Skeletal muscle tissue (tissue), 4 donors: ENCODE data around the gene YAP1. TPM values are rescaled to one million over a fixed set of nuclear protein-coding genes. Genes with fewer than 3 reads are reported as not detected.

Experiments
- H3K27ac ChIP-seq: one replicate; pipeline ENCODE4 v1.7.0; 2013; ENCODE audit warnings: mild to moderate bottlenecking, low read depth, low read length, inconsistent platforms
- H3K27me3 ChIP-seq, 3 donors: one replicate each; pipeline ENCODE4 v1.7.0; 2013; ENCODE audit warnings: low read length in 3 of 3; ENCODE audit not compliant: control insufficient read depth in 3 of 3, insufficient read depth in 3 of 3
- H3K36me3 ChIP-seq, 3 donors: one replicate each; pipeline ENCODE4 v1.7.0; 2013; ENCODE audit warnings: low read length in 3 of 3; ENCODE audit not compliant: control insufficient read depth in 3 of 3, insufficient read depth in 3 of 3
- H3K4me1 ChIP-seq, 3 donors: one replicate each; pipeline ENCODE4 v1.7.0; 2013; ENCODE audit warnings: low read length in 3 of 3, mild to moderate bottlenecking in 3 of 3; ENCODE audit not compliant: control insufficient read depth in 3 of 3, insufficient read depth in 3 of 3
- H3K4me3 ChIP-seq, 3 donors: one replicate each; pipeline ENCODE4 v1.7.0; 2013; ENCODE audit warnings: low read length in 3 of 3
- H3K9ac ChIP-seq, 3 donors: one replicate each; pipeline ENCODE4 v1.7.0; 2013; ENCODE audit warnings: low read length in 3 of 3, mild to moderate bottlenecking in 3 of 3, moderate library complexity in 2 of 3, low read depth in 1 of 3
- H3K9me3 ChIP-seq, 3 donors: one replicate each; pipeline ENCODE4 v1.7.0; 2013; ENCODE audit warnings: low read length in 3 of 3; ENCODE audit not compliant: control insufficient read depth in 3 of 3
- total RNA-seq: library from RNA; depleted of rRNA; stranded (reverse); fragments of >200 nt; gene quantifications from one replicate; pipeline ENCODE4 v1.2.3, GENCODE V29; 2014
- donor health status: Osteomylitis.

YAP1 gene
- total RNA-seq, 1 donor from 2014 or later, result 49.6 TPM

DNA sequence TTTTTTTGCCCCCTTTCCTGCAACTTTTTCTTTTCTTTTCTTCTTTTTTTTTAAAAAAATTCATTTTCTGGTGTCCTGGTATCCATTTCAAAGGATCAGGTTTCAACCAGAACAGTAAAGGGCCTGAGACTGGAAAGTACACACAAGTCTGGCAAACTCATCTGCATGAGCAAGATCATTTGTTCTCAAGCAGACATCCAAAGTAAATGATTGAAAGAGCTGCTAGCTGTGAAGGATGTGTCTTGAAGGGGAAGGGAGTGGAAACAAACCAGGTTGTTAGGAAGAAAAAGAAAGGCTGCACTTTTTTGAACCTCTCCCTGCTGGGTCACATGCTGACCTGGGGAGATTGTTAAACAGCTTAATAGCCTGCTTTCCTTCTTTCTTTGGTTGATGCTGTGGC lies 5.3 kb downstream of the YAP1 start:
- H3K27ac ChIP-seq, result no peak overlapping the region
- H3K4me1 ChIP-seq, result peaks cover 13 to 40% (median 39%) of the 10 kb centered on the region in 3 donors
- H3K9ac ChIP-seq, result peak overlapping the region in 1 of 3 donors; percentile 8

DNA sequence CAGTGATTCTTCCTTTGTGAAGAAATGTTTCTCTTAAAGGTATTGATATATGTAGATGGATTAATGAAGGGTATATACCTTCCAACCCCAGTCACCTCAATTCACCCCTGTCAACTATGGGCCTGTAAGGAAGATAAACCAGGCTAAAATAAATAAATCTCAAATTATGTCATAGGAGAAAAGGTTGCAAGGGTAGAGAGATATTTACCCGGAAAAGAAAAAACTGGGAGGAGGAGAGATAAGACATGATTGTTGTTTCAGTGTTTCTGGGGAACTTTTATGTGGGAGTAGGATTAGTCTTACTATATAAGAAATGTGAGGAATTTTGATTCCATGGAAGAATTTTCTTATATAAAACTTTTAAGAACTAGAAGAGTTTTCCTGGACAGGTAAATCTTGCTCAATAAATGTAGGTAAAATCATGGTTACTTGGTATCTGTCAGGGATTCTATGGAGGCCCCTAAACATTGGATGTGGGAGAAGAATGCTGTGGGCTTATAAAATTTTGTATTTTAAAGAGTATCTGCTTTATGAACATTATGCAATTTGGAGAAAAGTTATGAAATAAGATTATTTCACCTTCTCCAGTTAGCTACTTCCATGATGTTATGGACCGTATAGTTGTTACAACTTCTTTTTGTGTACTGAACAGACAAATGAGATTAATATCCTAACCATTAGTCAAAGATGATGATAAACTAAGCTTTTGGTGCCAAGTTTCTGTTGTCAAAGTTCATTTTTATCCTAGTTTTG lies 6.4 kb downstream of the YAP1 start:
- Histone ChIP-seq H3K27me3 (no peaks in the 10 kb centered on the region), H3K36me3 (peaks cover 2 to 5% (median 4%) of the 10 kb centered on the region in 3 donors), H3K4me1 (peaks cover 13 to 43% (median 40%) of the 10 kb centered on the region in 3 donors), H3K9me3 (no peaks in the 10 kb centered on the region), H3K4me3 (no peak overlapping the region), H3K27ac (no peak overlapping the region), H3K9ac (no peak overlapping the region)

More for the DNA sequence above, 5.3 kb downstream of the YAP1 start:
- H3K36me3 ChIP-seq, result peaks cover 2 to 5% (median 4%) of the 10 kb centered on the region in 3 donors
- no peaks in the 10 kb centered on the region for H3K27me3 ChIP-seq
- no peaks in the 10 kb centered on the region for H3K9me3 ChIP-seq
- H3K4me3 ChIP-seq, result no peak overlapping the region

DNA sequence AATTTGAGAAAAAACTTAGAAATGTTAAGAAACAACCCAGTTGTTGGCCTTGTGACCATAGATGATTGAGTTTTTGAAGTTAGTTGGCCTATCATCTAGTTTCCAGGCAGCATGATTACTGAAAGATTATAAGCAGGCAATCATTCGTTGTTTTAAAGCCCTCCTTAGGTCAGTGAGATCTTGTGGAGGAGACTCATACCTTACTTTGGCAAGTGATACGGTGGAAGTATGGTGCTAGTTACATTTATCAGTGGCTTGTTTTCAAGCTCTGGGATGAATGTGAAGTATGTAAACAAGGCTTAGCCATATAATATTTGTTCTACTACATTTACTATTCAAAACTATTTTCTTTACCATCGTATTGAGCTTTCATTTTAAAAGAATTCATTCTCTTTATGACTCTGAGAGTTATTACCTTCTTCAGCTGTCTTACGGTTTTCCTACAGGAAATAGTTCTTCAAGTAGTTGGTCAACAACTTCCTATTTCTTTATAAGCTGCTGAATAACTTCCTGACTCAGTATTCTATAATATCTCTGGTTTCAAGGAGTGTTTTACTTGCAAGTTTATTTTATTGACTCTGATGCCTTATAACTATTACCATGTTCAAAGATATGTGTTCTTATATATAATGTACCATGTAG lies 7.3 kb downstream of the YAP1 start:
- H3K36me3 ChIP-seq, result peaks cover 2 to 5% (median 4%) of the 10 kb centered on the region in 3 donors
- no peaks in the 10 kb centered on the region for H3K27me3 ChIP-seq
- H3K9ac ChIP-seq, result no peak overlapping the region
- H3K9me3 ChIP-seq, result no peaks in the 10 kb centered on the region
- H3K4me3 ChIP-seq, result no peak overlapping the region
- peaks cover 15 to 44% (median 39%) of the 10 kb centered on the region in 3 donors for H3K4me1 ChIP-seq
- H3K27ac ChIP-seq, result no peak overlapping the region

DNA sequence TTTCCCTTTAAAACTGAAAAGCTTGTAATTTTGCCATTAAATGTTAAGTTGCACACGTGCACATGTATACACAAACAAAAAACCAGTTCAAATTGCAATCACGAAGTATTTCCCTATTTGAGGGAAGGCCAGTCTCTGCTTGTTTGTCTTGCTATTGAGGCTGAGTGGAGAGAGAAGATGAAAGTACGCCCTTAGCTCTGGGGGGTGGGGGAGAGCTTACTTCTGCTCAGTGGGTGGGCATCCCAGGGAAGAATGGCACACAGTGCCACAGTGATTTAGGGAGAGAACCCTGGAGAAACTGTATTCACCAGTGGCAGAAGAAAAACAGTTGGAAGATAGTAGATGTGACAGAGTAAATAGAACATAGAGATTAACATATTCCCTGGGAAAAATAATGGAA lies 8.7 kb downstream of the YAP1 start:
- peaks cover 2 to 5% (median 4%) of the 10 kb centered on the region in 3 donors for H3K36me3 ChIP-seq
- H3K9ac ChIP-seq, result no peak overlapping the region
- H3K4me1 ChIP-seq, result peaks cover 15 to 38% (median 38%) of the 10 kb centered on the region in 3 donors
- no peak overlapping the region for H3K27ac ChIP-seq
- H3K9me3 ChIP-seq, result no peaks in the 10 kb centered on the region
- no peaks in the 10 kb centered on the region for H3K27me3 ChIP-seq
- H3K4me3 ChIP-seq, result no peak overlapping the region

DNA sequence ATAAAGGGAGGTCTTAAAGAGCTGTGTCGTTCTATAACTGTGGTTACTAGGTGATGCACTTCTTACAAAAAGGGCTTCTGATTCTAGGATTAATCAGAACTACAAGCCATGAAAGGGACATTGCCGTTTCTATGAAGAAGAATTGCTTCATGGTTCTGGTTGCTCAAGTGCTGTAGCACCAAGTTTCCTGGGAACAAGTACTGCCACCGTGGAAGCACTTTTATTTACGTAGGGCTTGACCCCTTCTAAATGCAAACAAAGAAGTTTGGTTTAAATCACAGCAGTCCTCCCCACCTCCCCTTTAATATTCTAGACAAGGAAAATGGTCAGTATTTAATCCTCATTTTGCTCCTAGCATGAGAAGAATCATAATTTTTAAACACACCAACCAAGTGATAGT lies 9.8 kb downstream of the YAP1 start:
- no peaks in the 10 kb centered on the region for H3K9me3 ChIP-seq
- no peaks in the 10 kb centered on the region for H3K27me3 ChIP-seq
- no peak overlapping the region for H3K27ac ChIP-seq
- H3K9ac ChIP-seq, result peak overlapping the region in 1 of 3 donors; percentile 10
- peaks cover 0 to 2% (median 2%) of the 10 kb centered on the region in 3 donors for H3K36me3 ChIP-seq
- peaks cover 15 to 36% (median 34%) of the 10 kb centered on the region in 3 donors for H3K4me1 ChIP-seq
- H3K4me3 ChIP-seq, result peak overlapping the region in 1 of 3 donors; percentile 42

DNA sequence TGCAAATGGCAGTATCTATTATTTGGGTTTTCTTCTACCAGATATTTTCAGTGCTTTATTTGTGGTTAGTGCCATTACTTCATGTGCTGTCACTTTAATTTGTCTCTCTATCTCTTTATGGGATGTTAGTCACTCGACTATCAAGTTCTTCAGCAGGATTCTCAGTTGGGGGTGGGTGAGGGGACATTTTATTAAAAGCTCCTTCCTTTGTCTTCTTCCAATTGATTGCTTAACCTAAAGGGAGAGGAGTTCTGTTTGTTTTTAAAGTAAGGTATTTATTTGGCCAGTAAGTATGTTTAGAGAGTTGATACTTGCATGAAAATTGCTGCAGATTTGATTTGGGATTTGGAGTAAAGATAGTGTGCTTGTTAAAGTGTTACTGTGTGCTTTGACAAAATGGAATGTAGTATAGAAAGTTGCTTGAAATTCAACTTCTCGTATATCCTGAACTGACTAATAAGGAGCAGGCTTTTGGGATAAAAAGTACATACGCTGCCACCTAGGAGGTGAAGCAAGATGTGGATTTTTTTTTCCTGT lies 10.3 kb downstream of the YAP1 start:
- Histone ChIP-seq H3K27me3 (no peaks in the 10 kb centered on the region), H3K27ac (no peak overlapping the region), H3K4me1 (peaks cover 11 to 34% (median 33%) of the 10 kb centered on the region in 3 donors), H3K9me3 (no peaks in the 10 kb centered on the region), H3K36me3 (peaks cover 0 to 2% (median 2%) of the 10 kb centered on the region in 3 donors), H3K9ac (peak overlapping the region in 1 of 3 donors; percentile 43), H3K4me3 (no peak overlapping the region)

DNA sequence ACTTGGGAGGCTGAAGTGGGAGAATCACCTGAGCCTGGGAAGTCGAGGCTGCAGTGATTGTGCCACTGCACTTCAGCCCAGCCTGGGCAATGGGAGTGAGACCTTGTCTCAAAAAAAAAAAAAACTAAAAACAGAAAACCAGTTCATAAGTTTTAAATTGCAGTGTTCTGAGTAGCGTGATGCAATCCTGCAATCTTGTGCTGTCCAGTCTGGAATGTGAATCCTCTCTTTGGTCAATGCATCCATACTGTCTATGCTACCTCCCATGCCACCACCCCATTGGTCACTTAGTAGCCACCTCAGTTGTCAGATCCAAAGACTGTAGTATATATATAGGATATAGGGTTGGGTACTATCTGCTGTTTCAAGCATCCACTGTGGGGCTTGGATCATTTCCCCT lies 11.1 kb downstream of the YAP1 start:
- Histone ChIP-seq H3K4me1 (peaks cover 9 to 31% (median 25%) of the 10 kb centered on the region in 3 donors), H3K27ac (no peak overlapping the region), H3K9me3 (no peaks in the 10 kb centered on the region), H3K27me3 (no peaks in the 10 kb centered on the region), H3K9ac (no peak overlapping the region), H3K4me3 (no peak overlapping the region), H3K36me3 (peaks cover 0 to 2% (median 0%) of the 10 kb centered on the region in 3 donors)

DNA sequence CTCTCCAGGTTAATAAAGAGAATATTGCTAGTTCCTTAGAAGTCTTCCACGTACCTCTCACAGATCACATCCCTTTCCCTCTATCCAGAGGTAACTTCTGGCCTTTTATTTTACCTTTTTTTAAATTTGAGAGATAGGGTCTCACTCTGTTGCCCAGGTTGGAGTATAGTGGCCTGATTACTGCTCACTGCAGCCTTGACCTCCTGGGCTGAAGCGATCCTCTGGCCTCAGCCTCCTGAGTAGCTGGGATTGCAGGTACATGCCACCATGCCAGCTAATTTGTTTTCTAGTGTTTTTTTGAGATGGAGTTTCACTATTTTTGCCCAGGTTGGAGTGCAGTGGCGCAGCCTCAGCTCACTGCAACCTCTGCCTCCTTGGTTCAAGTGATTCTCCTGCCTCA lies 24.4 kb downstream of the YAP1 start:
- Histone ChIP-seq H3K4me1 (peaks cover 14 to 28% (median 22%) of the 10 kb centered on the region in 3 donors), H3K36me3 (peaks cover 0 to 4% (median 0%) of the 10 kb centered on the region in 3 donors), H3K27ac (no peak overlapping the region), H3K9ac (no peak overlapping the region), H3K27me3 (no peaks in the 10 kb centered on the region), H3K4me3 (no peak overlapping the region), H3K9me3 (no peaks in the 10 kb centered on the region)

DNA sequence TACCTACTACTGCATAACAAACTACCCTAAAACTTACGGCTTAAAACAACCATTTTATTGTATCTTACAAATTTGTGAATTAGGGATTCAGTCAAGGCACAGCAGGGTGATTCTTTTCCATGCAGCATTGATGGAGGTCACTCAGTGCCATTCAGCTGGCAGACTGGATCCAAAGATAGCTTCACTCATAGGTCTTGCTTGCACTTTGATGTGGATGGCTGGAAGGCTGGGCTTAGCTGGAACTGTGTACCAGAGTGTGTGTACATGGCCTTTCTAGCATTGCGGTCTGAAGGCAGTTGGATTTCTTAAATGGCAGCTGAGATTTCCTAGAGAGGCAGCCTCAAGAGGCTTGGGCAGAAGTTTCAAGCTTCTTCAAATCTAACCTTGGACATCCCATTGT lies 25.0 kb downstream of the YAP1 start:
- H3K27ac ChIP-seq, result no peak overlapping the region
- no peak overlapping the region for H3K4me3 ChIP-seq
- no peaks in the 10 kb centered on the region for H3K27me3 ChIP-seq
- no peak overlapping the region for H3K9ac ChIP-seq
- H3K4me1 ChIP-seq, result peaks cover 18 to 29% (median 23%) of the 10 kb centered on the region in 3 donors
- H3K9me3 ChIP-seq, result no peaks in the 10 kb centered on the region
- H3K36me3 ChIP-seq, result peaks cover 0 to 4% (median 0%) of the 10 kb centered on the region in 3 donors

DNA sequence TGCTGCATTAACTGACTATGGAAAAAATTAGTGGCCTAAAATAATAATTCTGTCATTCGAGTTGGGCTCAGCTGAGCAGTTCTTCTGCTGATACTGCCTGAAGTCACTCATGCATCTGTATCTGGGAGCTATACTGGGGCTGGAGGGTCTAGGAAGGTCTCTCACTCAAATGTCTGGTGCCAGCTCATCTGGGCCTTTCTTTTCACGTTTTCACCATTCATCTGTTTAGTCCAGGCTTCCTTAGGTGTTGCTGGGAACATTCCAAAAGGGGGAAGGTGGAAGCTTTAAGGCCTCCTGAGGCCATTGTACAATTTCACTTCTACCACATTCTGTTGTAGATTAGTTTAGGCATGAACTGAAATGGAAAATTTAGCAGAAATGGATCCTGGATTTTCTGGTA lies 28.0 kb downstream of the YAP1 start:
- Histone ChIP-seq H3K27ac (peak overlapping the region; percentile 68), H3K4me1 (peaks cover 21 to 38% (median 35%) of the 10 kb centered on the region in 3 donors), H3K9me3 (no peaks in the 10 kb centered on the region), H3K4me3 (no peak overlapping the region), H3K9ac (no peak overlapping the region), H3K27me3 (no peaks in the 10 kb centered on the region), H3K36me3 (no peaks in the 10 kb centered on the region)
